HG03135 (cell line): ENCODE data around the gene CEP70.
"Not testable (repeated sequence)": the region's sequence is repeated elsewhere in the genome, so short reads cannot be mapped to it uniquely, and the experiment has no call there.

Source experiments
- ATAC-seq: cut with Tn5 transposase; IDR thresholded peaks from one replicate; pipeline ENCODE4 v1.9.1; 2021; ENCODE audit warnings: mild to moderate bottlenecking, moderate library complexity; ENCODE audit not compliant: unreplicated experiment

The CEP70 gene, protein sequence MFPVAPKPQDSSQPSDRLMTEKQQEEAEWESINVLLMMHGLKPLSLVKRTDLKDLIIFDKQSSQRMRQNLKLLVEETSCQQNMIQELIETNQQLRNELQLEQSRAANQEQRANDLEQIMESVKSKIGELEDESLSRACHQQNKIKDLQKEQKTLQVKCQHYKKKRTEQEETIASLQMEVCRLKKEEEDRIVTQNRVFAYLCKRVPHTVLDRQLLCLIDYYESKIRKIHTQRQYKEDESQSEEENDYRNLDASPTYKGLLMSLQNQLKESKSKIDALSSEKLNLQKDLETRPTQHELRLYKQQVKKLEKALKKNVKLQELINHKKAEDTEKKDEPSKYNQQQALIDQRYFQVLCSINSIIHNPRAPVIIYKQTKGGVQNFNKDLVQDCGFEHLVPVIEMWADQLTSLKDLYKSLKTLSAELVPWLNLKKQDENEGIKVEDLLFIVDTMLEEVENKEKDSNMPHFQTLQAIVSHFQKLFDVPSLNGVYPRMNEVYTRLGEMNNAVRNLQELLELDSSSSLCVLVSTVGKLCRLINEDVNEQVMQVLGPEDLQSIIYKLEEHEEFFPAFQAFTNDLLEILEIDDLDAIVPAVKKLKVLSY

DNA sequence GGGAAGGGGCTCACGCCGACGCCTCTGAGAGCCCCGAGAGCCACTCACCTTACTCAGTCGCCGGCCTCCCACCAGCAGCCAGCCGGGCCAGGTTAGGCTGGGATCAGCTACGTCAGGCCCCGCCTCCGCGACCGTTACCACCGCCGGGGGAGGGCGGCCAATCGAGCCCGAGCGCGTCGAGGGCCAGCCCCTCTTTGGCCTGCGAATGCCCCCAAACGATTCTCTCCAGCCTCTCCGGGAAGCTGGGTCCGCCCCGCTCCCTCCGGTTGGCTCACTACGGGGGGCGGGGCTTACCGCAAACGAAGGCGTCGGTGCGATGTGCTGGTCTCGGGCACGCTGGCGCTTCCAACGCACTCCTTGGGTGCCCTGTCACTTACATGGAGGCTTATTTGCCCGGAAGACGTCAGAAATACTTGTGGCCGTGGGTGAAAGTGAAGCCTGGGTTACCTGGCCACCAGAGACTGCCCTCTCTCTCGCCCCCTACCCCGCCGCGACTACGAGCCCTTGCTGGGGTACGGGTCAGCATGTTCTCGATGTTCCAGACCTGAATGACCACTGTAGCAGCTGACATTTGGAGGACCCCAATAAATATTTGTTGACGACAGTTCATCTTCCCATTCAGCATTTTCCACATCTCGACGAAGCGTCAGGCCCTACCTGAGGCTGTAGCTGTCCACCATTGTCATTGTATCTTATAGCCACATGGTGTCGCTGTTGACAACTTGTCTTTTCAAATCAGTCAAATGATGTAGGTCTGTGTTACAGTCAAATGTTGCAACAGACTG is at the start of gene CEP70:
TSS of gene CEP70 (minus strand) at position 111 of the 785 bp plus-strand sequence. CDS start 21,333 bp downstream, outside the sequence.
- ATAC-seq, result peak; percentile 90

DNA sequence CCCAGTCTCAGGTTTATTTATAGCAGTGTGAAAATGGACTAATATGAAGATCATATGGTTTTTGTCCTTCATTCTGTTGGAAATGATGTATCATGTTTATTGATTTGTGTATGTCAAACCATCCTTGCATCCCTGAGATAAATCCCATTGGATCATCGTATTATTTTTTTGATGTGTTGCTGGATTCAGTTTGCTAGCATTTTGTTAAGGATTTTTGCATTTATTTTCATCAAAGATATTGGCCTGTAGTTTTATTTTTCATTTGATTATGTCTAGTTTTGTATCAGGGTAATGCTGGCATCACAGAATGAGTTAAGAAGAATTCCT is 48.8 kb upstream of the CEP70 start:
- no peak for ATAC-seq

DNA sequence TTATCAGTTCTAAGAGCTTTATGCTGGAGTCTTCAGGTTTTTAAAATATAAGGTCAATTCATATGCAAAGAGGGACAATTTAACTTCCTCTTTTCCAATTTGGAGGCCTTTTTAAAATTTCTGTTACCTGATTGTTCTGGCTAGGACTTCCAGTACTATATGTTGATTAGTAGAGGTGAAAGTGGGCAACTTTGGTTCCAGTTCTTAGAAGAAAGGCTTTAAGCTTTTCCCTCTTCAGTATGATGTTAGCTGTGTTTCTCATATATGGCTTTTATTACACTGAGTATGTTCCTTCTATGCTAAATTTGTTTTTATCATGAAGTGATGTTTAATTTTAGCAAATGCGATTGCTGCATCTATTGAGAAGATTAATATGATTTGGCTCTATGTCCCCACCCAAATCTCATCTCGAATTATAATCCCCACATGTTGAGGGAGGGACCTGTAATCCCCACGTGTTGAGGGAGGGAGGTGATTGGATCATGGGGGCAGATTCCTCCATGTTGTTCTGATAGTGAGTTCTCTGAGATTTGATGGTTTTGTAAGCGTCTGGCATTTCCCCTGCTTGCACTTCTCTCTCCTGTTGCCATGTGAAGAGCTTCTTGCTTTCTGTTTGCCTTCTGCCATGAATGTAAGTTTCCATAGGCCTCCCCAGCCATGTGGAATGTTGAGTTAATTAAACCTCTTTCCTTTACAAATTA is 48.3 kb upstream of the CEP70 start:
- no peak for ATAC-seq

DNA sequence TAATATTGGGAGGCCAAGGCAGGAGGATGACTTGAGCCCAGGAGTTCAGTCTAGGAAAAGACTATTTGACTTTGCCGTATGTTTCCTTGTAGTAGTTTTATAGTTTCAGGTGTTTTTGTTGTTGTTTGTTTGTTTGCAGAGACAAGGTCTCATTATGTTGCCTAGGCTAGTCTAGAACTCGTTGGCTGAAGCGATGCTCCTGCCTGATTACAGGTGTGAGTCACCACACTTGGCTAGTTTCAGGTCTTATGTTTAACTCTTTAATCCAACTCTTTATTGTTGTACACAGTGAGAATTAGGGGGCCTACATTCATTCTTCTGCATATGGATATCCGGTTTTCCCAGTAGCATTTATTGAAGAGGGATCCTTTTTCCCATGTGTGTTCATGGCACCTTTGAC is 46.5 kb upstream of the CEP70 start:
- ATAC-seq, result no peak

DNA sequence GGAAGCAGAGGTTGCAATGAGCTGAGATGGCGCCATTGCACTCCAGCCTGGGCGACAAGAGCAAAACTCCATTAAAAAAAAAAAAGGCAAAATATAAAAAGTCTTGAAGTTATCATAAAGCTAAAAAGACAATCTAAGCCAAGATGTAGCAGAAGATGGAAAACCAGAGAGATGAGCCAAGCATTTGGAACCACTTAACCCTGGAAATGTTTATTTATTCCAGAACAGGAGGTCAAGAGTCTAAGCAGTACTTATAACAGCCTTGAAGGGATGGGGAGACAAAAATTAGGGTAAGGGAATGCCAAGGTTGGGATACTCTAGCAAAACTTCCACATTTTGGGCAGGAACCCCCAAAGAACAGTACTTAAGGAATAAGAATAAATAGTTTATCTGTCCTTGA is 44.6 kb upstream of the CEP70 start:
- ATAC-seq, result no peak

DNA sequence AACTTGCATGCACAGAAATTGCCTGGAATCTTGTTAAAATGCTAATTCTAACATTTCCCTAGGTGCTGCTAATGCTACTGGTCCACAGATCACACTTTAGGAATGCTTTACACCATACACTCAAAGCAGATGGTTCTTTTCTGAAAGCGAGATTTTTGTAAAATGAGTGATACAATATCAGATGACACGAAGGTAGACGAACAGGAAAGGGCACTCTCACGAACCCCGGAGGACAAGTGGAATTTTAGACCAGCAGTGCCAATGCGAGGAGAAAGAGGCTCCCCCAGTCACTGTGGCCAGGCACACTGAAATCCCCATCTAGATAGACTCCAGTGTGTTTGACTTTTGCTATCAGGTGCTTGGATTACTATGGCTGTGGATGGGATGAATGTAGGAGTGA is 35.5 kb upstream of the CEP70 start:
- no peak for ATAC-seq

DNA sequence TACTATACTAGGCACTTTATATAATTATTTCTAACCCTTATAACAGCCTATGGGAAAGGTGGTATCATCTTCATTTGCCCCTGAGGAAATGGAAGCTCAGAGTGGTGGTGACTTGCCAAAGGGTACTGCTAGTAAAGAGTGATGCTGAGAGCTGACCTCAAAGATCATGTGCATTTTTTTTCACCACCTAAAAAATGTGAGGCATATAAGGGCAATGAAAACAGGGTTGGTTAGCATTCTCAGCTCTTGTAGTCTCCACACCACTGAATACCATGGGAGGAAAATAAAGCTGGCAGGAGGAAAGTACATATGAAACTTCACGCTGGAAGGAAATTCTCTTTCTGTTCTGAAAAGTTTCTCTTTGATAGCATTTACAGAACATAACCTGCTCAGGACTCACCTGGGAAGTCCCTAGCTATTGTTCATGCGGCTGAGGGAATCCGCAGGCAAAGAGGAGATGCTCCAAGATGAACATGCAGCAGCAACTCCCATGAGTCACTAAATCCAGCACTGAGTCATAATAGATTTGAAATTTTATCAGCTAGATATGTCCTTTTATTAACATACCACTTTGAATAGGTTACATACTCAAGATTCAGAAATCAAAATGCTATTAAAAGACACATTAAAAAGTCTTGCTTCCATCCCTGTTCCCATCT is 31.8 kb upstream of the CEP70 start:
- no peak for ATAC-seq

DNA sequence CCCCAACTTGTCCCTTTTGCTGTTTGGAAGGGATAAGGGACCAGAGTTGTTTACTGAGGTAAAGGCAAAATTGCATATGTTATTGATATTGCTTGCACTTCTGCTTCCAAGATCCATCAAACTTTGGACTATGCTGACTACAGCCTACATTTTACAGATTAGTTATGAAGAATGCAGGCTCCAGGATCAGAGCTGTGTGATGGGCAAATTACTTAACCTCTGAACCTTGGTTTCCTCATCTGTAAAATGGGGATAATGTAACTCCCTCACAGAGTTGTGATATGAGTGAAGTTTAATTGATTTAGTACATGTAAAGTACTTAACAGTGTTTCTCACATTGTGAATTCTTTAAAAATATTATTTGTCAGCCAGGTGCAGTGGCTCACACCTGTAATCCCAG is 30.5 kb upstream of the CEP70 start:
- ATAC-seq, result no peak

DNA sequence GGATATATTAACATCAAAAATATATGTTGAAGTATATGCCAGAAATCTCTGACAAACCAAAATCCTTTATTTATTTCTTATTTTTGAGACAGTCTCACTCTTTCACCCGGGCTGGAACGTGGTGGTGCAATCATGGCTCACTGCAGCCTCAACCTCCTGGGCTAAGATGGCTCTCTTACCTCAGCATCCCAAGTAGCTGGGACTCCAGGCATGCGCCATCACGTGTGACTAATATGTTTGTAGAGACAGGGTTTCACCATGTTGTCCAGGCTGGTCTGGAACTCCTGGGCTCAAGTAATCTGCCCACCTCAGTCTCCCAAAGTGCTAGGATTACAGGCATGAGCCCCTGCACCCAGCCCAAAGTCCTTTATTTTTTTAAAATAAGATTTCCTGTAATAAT is 26.4 kb upstream of the CEP70 start:
- ATAC-seq, result no peak

DNA sequence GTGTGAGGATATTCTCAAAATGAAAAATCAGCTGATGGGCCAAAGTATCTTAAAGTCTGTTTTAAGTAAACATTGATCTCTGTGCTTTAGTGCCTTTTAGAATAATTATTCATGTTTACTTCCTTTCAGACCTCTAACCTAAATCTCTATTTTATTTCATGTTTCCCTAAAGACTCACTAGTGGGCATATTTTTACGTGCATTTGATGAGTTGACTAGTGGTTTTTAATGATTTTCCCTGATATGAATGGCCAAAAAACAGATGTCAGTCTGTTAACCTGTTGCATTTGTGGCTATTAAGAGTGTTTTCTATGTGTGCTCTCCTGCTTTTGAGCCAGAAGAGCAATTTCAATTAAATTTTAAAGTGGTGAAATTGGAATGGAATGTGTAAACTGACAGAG is 21.4 kb upstream of the CEP70 start:
- no peak for ATAC-seq

DNA sequence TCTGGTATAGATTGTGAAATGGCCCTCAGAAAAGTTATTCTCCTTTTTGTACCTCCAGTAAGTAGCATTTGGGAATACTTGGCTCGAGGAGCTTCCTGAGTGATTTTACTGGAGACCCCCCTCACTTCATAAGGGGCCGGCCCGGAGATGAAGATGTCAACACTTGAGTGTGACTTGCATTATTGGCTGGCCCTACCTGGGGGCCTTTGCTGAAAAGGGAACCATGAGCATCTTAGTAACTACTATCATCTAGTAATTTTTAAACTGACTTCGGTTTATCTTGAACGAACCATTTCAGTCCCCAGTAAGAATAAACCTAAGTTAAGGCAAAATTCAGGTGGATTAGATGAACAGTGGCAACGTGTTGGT is 15.8 kb upstream of the CEP70 start:
- ATAC-seq, result no peak

DNA sequence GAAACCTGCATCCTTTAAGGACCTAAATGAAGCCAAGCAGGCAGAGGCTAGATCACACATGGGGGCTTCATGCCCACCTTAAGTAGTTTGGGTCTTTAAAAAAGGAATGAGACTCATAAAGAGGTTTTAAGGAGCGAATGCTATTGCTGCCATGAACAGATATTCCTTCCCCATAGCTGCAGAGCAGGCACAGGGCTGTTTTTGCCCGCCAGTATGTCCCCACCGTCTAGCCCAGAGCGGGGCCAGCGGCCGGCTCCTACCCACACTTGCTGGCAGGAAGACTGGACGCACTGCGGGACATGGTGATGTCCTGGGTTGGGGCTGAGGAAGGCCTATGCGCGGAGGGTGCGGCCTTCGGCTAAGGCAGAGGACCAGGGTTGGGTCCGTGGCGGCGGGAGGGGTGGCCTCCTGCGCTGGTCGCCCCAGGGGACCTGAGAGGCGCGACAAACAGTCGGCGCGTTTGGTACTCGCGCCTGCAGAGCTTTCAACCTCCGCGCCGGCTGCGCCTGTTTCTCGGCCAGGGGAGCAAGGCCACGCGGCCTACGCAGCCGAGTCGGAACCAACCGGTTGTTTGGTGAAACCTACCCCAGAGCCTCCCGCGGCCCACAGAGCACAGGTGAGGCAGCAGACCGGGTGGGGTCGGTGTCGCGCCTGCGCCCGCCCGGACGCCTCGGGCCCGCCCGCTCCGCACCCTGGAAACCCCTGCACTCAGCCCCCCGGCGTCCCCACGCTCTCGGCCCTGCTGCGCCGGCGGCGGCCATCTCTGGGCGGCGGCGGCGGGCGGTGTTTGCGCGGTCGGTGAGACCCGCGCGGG is 14.5 kb upstream of the CEP70 start, which contains the start of gene FAIM:
TSS of gene FAIM (plus strand) at position 450 of the 814 bp plus-strand sequence. CDS start 10,956 bp downstream, outside the sequence.
- ATAC-seq, result peak; percentile 77

DNA sequence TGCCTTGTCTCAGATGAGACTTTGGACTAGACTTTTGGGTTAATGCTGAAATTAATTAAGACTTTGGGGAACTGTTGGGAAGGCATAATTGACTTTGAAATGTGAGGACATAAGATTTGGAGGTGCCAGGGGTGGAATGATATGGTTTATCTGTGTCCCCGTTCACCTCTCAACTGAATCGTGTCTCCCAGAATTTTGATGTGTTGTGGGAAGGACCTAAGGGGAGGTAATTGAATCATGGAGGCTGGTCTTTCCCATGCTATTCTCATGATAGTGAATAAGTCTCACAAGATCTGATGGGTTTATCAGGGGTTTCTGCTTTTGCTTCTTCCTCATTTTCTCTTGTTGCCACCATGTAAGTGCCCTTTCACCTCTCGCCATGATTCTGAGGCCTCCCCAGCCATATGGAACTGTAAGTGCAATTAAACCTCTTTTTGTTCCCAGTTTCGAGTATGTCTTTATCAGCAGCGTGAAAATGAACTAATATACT is 10.1 kb upstream of the CEP70 start:
- not testable (repeated sequence) for ATAC-seq

DNA sequence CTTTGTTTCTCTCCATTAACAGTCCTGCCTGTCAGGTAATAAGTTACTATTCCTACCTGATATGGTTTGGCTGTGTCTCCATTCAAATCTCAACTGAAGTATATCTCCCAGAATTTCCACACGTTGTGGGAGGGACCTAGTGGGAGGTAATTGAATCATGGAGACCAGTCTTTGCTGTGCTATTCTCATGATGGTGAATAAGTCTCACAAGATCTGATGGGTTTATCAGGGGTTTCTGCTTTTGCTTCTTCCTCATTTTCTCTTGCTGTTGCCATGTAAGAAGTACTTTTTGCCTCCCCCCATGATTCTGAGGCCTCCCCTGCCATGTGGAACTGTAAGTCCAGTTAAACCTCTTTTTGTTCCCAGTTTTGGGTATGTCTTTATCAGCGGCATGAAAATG is 7.6 kb upstream of the CEP70 start:
- not testable (repeated sequence) for ATAC-seq

DNA sequence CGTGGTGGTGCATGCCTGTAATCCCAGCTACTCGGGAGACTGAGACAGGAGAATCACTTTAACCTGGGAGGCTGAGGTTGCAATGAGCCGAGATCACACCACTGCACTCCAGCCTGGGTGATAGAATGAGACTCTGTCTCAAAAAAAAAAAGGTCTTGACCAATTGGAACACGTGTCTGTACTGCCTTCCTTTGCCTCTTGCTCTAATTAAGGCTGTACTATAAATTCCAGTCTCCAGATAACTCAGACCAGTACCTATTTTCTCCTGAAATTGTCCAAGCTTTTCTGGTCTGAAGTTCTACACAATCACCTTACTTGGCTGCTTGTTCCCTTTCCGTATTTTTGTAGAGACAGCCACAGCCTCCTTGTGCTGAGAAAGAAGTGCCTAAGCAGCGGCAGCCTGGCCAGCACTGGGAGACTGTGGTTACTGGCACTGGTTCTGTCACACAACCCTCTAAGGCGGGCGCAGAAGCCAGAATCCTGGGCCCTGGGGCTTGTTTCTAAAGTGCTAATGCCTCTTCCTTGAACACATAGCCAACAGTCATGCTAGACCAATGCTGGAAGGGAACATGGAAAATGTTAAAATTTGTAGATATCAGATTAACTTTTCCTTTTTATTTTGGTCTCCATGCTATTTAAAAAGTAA is 6.2 kb upstream of the CEP70 start:
- ATAC-seq, result no peak

DNA sequence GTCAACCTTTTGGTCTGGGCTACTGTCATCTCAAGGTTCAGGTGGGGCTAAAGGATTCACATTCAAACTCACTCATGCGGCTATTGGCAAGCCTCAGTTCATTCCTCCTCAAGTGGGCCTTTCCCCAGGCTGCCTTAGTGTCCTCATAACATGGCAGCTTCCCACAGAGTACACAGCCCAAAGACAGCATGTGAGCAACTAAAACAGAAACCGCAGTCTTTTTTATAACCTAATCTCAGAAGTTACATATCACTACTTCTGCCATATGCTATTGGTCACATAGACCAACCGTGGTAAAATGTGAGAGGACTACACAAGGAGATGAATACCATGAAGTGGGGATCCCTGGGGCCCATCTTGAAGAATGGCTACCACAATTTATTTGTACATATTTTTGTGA is 4.5 kb upstream of the CEP70 start:
- ATAC-seq, result no peak

DNA sequence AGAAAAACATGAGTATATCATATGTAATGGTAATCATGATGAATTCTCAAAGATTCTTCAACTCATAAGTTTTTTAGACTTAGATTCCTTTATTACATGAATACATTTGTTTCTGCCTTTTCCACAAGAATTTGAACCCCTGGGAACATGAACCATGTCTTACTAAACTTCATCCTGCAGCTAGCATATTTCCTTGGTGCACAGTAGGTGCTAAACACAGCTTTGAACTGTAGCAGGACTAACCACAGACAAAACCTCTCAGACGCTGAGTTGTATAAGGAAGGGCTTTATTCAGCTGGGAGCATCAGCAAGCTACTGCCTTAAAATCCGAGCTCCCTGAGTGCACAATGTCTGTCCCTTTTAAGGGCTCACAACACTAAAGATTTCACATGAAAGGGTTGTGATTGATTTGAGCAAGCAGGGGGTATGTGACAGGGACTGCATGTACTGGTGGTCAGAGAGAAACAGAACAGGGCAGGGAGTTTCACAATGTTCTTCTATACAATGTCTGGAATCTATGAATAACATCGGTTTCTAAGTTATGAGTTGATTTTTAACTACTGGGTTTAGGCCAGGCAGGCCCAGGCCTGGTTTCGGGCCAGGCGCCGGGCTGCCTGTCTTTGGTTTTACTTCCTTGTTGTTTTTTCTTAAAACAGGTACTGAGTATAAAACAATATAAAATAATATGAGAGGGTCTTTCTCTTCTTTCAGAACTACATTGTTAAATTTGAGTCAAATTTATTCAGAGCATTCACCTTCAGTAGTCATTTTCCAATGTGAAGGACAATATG is 3.3 kb upstream of the CEP70 start:
- not testable (repeated sequence) for ATAC-seq

DNA sequence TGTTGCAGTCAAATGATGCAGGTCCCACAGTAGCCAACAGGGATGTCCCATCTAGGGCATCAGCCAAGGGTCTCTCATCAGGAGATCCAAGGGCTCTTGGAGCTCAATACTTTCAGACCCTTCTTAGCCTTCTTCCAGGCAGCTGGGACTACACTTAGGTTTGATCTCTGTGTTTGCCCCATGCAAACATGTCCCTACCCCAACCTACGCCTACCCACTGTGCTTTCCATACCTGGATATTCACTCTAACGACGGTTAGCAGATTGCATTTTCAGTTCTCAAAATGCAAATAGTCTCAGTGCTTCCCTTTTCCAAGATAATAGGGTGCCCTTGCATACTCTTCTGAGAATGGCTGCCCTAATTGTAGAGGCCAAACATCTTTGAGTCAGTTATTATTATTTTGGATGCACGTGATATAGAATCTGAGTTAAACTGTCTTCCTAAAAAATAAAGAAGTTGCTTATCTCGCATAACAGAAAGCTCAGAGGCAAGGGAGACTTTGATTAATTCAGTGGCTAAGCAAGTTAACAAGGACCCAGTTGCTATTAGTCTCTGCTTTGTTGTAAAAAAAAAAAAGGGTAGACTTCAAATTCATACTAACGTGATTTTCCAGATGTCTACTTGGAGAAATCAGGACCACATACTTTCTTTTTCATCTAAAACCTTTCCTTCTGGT is 1.0 kb upstream of the CEP70 start:
- no peak for ATAC-seq
